C1 segment of cervical spinal cord (tissue), 14 donors: ENCODE measurements around the gene ASIC2.

Source experiments
- DNase-seq, 14 donors: peaks; one replicate each; lab custom pipeline; 2025; lab: John Stamatoyannopoulos, UW

ASIC2 gene

GRCh38 chr17:33073416-33073815 lies 219.7 kb downstream of the ASIC2 start:
- no peak for DNase-seq

- DNase-seq: peak in 1 of 14 donors; percentile 4
These were observed 220.5 kb downstream of the ASIC2 start for GRCh38 chr17:33072421-33073161.

- no peak for DNase-seq
These were observed 221.4 kb downstream of the ASIC2 start for GRCh38 chr17:33071656-33072055.

- DNase-seq: no peak
These were observed 235.5 kb downstream of the ASIC2 start for GRCh38 chr17:33057564-33057963.

- no peak for DNase-seq
These were observed 236.5 kb downstream of the ASIC2 start for GRCh38 chr17:33056399-33057146.

- no peak for DNase-seq
These were observed 237.3 kb downstream of the ASIC2 start for GRCh38 chr17:33055746-33056145.

GRCh38 chr17:33055171-33055611 lies 237.9 kb downstream of the ASIC2 start:
- DNase-seq: no peak

GRCh38 chr17:33054412-33054811 lies 238.7 kb downstream of the ASIC2 start:
- no peak for DNase-seq

GRCh38 chr17:33053676-33054075 lies 239.4 kb downstream of the ASIC2 start:
- DNase-seq: no peak

GRCh38 chr17:33052856-33053255 lies 240.2 kb downstream of the ASIC2 start:
- DNase-seq: no peak

- DNase-seq: no peak
These were observed 242.4 kb downstream of the ASIC2 start for GRCh38 chr17:33050611-33051140.

- peak in 2 of 14 donors; percentile 0 to 11 for DNase-seq
These were observed 243.2 kb downstream of the ASIC2 start for GRCh38 chr17:33049781-33050414.

GRCh38 chr17:33046361-33047255 lies 246.5 kb downstream of the ASIC2 start:
- no peak for DNase-seq

- no peak for DNase-seq
These were observed 247.9 kb downstream of the ASIC2 start for GRCh38 chr17:33045216-33045615.

- DNase-seq: no peak
These were observed 248.3 kb downstream of the ASIC2 start for GRCh38 chr17:33044771-33045170.

GRCh38 chr17:33040461-33040860 lies 252.6 kb downstream of the ASIC2 start:
- DNase-seq: no peak

- no peak for DNase-seq
These were observed 253.2 kb downstream of the ASIC2 start for GRCh38 chr17:33039874-33040273.

GRCh38 chr17:33038740-33039139 lies 254.4 kb downstream of the ASIC2 start:
- DNase-seq: peak in 3 of 14 donors; percentile 7 to 51 (median 34)

- DNase-seq: no peak
These were observed 259.9 kb downstream of the ASIC2 start for GRCh38 chr17:33033176-33033575.

- DNase-seq: no peak
These were observed 264.3 kb downstream of the ASIC2 start for GRCh38 chr17:33028778-33029177.

GRCh38 chr17:33028061-33028460 lies 265.0 kb downstream of the ASIC2 start:
- no peak for DNase-seq
